Endothelial cell (in vitro differentiated cells): Measurements from ENCODE around the gene IL10RB. TPM values are rescaled to one million over a fixed set of nuclear protein-coding genes. Genes with fewer than 3 reads are reported as not detected.
A peak's percentile ranks its signal among the peaks of the same experiment; 100 is the strongest.
"Not testable (repeated sequence)": the region's sequence is repeated elsewhere in the genome, so short reads cannot be mapped to it uniquely, and the experiment has no call there.

Source experiments
- DNase-seq: peaks from one replicate; pipeline ENCODE4 v3.0.0; 2021; ENCODE audit warnings: low spot score
- H3K27ac Mint-ChIP-seq: one replicate; pipeline ENCODE4 v1.8.0; 2021; ENCODE audit warnings: mixed read lengths, inconsistent platforms; ENCODE audit not compliant: unreplicated experiment
- H3K27me3 Mint-ChIP-seq: one replicate; pipeline ENCODE4 v1.8.0; 2021; ENCODE audit warnings: mild to moderate bottlenecking, moderate library complexity, mixed read lengths, inconsistent platforms; ENCODE audit not compliant: unreplicated experiment
- H3K36me3 Mint-ChIP-seq: one replicate; pipeline ENCODE4 v1.8.0; 2021; ENCODE audit warnings: mild to moderate bottlenecking, low read depth, mixed read lengths, inconsistent platforms; ENCODE audit not compliant: unreplicated experiment
- H3K4me1 Mint-ChIP-seq: one replicate; pipeline ENCODE4 v1.8.0; 2021; ENCODE audit warnings: mild to moderate bottlenecking, mixed read lengths, inconsistent platforms; ENCODE audit not compliant: unreplicated experiment
- H3K4me3 Mint-ChIP-seq: one replicate; pipeline ENCODE4 v1.8.0; 2021; ENCODE audit warnings: mild to moderate bottlenecking, mixed read lengths, inconsistent platforms; ENCODE audit not compliant: unreplicated experiment
- H3K9me3 Mint-ChIP-seq: one replicate; pipeline ENCODE4 v1.8.0; 2021; ENCODE audit warnings: mixed read lengths, inconsistent platforms; ENCODE audit not compliant: unreplicated experiment
- total RNA-seq: library from RNA; stranded (reverse); fragmentation: NEBNext Ultra II Directional; extraction: Animal tissue kit (Norgen Biotek cat#: 25700); gene quantifications from one replicate; pipeline ENCODE4 v1.2.1, GENCODE V29; 2021; ENCODE audit not compliant: unreplicated experiment
- TF ChIP-seq, protein P1 (sequence below): fragments of 200-600 bp; sonication (generic); IDR thresholded peaks from one replicate; pipeline ENCODE4 v1.5.0; 2021; ENCODE audit warnings: antibody characterized with exemption; ENCODE audit not compliant: unreplicated experiment

IL10RB gene
- total RNA-seq, 1 donor from 2014 or later: 13.0 TPM

GRCh38 chr21:33240404-33240803, 25.8 kb upstream of the IL10RB start:
- H3K36me3 Mint-ChIP-seq: peaks cover 58% of the 10 kb centered on the region
- no peaks in the 10 kb centered on the region for H3K9me3 Mint-ChIP-seq
- H3K27me3 Mint-ChIP-seq: peaks cover 7% of the 10 kb centered on the region

GRCh38 chr21:33241846-33242245, 24.3 kb upstream of the IL10RB start:
- DNase-seq: no peak
- H3K9me3 Mint-ChIP-seq: no peaks in the 10 kb centered on the region
- peaks cover 59% of the 10 kb centered on the region for H3K36me3 Mint-ChIP-seq
- H3K27ac Mint-ChIP-seq: no peak overlapping the region
- peaks cover 7% of the 10 kb centered on the region for H3K27me3 Mint-ChIP-seq
- TF ChIP-seq, protein P1, sequence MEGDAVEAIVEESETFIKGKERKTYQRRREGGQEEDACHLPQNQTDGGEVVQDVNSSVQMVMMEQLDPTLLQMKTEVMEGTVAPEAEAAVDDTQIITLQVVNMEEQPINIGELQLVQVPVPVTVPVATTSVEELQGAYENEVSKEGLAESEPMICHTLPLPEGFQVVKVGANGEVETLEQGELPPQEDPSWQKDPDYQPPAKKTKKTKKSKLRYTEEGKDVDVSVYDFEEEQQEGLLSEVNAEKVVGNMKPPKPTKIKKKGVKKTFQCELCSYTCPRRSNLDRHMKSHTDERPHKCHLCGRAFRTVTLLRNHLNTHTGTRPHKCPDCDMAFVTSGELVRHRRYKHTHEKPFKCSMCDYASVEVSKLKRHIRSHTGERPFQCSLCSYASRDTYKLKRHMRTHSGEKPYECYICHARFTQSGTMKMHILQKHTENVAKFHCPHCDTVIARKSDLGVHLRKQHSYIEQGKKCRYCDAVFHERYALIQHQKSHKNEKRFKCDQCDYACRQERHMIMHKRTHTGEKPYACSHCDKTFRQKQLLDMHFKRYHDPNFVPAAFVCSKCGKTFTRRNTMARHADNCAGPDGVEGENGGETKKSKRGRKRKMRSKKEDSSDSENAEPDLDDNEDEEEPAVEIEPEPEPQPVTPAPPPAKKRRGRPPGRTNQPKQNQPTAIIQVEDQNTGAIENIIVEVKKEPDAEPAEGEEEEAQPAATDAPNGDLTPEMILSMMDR: no peak
- peaks cover 11% of the 10 kb centered on the region for H3K4me1 Mint-ChIP-seq
- H3K4me3 Mint-ChIP-seq: peak overlapping the region; percentile 51

More at GRCh38 chr21:33240404-33240803, 25.8 kb upstream of the IL10RB start:
- no peak for DNase-seq
- Mint-ChIP-seq H3K27ac (no peak overlapping the region), H3K4me1 (peaks cover 11% of the 10 kb centered on the region), H3K4me3 (no peak overlapping the region)
- TF ChIP-seq, protein P1: no peak

GRCh38 chr21:33242846-33243245, 23.3 kb upstream of the IL10RB start:
- H3K9me3 Mint-ChIP-seq, H3K27ac Mint-ChIP-seq, DNase-seq, H3K4me3 Mint-ChIP-seq, H3K27me3 Mint-ChIP-seq: not testable (repeated sequence)
- Mint-ChIP-seq H3K36me3 (peaks cover 59% of the 10 kb centered on the region), H3K4me1 (peaks cover 11% of the 10 kb centered on the region)

- DNase-seq: no peak
- no peak overlapping the region for H3K27ac Mint-ChIP-seq
- TF ChIP-seq, protein P1: no peak
- peaks cover 11% of the 10 kb centered on the region for H3K4me1 Mint-ChIP-seq
- H3K36me3 Mint-ChIP-seq: peaks cover 55% of the 10 kb centered on the region
- H3K27me3 Mint-ChIP-seq: peaks cover 4% of the 10 kb centered on the region
- H3K4me3 Mint-ChIP-seq: no peak overlapping the region
- H3K9me3 Mint-ChIP-seq: no peaks in the 10 kb centered on the region
Measured at GRCh38 chr21:33244082-33244778, 21.9 kb upstream of the IL10RB start.

DNA sequence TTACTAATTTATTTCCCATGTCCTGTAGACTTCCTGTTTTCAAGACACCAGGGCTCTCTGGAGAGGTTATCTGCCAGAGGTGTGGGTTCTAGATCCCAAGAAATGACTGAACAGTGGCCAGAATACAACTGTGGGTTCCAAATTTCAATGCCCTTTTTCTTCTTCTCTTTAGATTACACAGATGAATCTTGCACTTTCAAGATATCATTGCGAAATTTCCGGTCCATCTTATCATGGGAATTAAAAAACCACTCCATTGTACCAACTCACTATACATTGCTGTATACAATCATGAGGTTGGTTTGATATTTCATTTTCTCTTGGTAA, 21.4 kb upstream of the IL10RB start:
- Mint-ChIP-seq H3K27ac (no peak overlapping the region), H3K27me3 (peaks cover 3% of the 10 kb centered on the region), H3K9me3 (no peaks in the 10 kb centered on the region), H3K4me1 (peaks cover 11% of the 10 kb centered on the region), H3K36me3 (peaks cover 57% of the 10 kb centered on the region), H3K4me3 (no peak overlapping the region)
- no peak for DNase-seq
- TF ChIP-seq, protein P1: no peak
